NCI-H2029 (cell line): ENCODE measurements around the gene RASL12.

Source experiments
- DNase-seq: peaks from one replicate; lab custom pipeline; 2025; lab: John Stamatoyannopoulos, UW

RASL12 gene

DNA sequence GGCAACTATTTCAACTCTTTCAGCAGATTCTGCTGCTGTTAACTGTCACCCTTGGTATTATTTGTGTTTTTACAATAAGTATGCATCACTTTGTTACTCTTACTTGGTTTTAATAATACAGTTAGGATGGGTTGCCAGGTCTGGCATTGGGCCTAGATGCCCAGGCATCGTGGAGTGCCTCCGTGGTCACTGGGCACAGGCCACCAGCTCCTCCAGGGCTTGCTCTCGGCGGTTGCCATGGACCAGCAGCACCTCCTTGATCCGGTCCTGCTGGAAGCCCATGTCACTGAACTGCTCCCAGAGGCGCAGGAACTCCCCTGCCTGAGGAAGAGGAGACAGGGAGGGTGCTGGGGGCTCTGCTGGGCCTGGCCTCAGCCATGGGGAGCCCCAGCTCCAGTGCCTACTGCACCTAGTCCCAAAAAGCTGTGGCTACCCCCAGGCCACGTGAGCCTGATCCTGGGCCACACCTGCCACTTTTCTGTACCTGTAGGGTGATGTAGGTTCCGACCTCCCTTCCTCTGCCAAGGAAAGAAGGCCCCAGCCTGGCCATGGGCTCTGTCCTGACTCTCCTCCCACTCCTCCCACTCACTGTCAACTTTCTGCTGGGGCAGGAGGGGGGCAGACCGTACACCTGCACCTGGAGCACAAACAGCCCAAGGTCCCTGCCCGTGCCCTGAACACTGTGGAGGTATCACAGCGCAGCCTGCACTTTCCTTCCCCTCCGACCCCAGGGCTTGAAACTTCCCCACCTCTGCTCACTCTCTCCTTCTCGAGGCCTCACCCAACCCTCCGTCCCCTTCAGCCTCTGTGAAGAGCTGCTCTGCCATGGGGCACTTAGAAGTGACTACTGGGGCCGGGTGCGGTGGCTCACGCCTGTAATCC is 25.4 kb upstream of the RASL12 start:
- DNase-seq, result no peak

DNA sequence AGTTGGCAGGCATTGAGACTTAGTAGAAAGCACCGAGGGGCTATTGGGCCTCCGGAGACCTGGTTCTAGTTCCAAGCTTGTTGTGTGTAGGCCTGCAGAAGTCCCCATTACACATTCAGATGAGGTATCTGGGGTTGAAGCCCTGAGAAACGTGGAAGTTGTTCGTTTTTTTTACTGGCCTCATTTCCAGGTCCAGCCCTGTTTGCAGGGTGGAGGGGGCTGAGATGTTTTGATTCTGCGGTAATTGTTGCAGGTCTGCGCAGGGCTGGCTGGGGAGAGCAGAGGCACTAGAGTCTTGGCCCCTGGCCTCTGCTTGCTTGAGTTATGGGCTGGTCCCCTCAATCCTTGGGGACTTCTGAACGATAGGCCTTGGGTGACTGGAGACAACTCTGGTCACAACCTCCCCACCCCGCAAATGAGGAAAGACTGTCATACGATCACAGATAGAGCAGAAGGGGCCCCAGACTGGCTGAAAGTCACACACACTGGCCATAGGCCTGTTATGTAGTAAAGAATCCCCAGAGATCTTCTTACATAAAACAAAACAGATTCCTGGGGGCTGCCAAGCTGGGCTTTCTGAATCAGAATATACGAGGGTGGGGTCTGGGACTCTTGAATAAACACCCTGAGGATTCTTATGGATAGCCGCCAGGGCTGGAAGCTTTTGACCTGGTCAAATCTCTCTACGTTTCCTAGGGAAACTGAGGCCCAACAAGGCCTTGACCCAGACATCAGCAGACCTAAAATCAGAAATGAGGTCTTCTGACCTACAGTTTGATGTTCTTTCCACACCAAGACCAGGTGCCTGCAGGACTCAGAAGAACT is 24.4 kb upstream of the RASL12 start:
- no peak for DNase-seq

DNA sequence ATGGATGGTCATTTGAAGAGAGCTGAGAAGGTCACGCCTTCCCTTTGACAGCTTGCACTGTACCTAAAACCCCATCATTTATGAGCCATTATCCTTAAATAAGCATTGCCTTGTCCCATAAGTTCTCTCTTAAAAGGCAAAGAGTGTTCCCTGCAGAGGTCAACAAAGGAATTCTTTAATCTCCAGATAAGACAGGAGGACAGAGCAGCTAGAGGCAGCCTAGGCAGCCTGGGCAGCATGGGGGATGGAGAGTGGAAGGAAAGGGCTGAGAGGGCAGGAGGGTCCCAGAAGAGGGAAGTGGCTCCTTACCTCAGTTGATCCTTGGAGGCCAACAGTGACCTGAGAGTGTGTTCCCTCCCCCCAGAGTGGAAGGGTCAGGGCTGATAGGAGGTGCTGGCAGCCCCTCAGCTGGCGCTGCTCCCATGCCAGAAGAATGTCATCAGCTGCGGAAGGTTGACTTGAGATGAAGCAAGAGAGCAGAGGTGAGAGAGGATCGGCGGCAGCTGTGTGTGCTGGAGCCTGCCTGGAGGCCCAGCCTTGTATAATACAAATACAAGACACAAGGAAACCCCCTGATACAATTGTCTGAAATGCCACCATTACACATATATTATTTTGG is 21.5 kb upstream of the RASL12 start:
- no peak for DNase-seq

DNA sequence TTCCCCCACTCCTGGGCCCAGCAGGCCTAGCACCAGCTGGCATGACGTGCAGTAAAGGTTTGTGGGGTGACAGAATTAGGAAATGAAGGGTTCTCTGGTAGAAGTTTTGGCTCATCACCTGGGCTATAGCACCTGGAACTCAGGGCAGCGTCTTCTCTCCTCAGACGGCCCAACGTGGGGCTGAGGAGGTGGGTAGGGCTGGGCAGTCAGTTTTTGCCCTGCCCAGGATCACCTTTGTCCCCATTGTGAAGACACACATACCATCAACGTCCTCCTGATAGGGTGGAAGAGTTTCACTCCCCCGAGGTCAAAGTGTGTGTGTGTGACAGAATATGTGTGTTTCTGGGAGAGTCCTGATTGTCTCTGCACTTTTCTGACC is 20.8 kb upstream of the RASL12 start:
- DNase-seq, result no peak

DNA sequence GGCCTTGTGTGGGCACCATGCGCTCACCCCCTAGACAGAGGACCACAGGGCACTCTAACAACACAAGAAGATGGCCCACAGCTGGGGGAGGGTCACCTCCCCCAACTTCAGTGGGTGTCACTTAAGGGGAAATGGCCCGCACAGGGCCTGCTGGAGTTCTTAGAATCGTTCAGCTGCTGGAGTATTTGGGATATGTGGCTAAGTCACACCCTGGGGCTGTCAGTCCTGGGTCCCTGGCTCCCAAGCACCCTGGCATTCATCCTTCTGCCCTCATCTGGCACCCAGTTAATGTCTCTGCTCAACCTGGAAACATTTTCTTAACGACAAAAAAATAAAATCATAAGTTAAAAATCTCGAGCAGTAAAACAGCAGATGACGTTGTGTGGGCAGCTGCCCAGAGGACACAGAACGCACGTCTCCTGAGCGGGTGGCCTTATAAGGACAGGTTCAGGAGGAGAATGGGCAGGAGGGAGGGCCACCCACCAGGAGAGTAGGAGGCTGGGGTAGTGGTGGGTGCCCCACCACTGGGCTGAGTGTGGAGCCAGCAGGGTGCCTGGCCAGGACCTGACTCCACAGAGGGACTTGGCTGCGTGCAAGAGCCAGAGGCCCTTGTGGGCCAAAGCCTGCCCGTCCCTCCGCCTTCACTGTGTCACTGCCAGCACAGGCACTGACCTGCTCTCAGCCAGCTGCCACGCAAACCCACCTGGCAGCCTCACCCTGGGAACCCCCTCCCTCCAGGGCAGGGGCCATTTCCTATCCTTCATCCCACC is 20.3 kb upstream of the RASL12 start:
- DNase-seq, result no peak

DNA sequence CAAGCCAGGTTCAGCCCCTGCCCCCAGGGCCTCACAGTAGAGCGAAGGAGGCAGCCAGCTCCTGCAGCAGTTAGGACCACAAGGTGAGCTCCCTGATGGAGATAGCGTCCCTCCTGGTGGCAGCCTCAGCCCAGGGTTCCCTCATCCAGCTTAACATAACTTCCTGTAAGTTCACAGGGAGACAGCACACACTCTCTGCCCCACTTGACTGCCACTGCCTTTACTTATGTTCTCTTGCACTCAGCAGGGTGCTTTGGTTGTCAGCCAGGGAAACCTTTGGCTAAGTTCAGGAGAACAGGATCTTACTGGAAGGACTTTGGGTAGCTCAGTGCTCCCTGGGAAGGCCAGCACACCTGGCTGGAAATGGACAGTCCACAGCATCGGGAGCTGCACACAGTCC is 19.6 kb upstream of the RASL12 start:
- no peak for DNase-seq

DNA sequence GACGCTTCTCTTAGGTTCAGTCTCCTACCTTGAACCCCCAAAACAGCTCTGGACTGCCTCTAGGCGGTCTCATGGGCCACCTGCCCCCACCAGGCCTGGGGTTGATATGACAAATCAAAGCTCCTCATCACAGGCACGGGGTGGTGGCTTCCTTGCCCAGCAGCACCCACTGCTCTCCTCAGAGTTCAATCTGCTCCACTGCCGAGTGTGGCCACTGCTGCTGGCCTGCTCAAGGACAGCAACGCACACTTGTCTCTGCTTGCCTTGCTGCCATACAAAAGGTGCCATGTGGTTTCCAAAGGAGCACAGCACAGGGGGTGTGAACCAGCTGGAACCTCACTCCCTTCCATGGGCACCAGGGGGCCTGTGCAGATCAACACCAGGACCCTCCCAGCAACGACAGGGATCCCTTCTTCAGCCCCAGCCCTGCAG is 18.9 kb upstream of the RASL12 start:
- no peak for DNase-seq

DNA sequence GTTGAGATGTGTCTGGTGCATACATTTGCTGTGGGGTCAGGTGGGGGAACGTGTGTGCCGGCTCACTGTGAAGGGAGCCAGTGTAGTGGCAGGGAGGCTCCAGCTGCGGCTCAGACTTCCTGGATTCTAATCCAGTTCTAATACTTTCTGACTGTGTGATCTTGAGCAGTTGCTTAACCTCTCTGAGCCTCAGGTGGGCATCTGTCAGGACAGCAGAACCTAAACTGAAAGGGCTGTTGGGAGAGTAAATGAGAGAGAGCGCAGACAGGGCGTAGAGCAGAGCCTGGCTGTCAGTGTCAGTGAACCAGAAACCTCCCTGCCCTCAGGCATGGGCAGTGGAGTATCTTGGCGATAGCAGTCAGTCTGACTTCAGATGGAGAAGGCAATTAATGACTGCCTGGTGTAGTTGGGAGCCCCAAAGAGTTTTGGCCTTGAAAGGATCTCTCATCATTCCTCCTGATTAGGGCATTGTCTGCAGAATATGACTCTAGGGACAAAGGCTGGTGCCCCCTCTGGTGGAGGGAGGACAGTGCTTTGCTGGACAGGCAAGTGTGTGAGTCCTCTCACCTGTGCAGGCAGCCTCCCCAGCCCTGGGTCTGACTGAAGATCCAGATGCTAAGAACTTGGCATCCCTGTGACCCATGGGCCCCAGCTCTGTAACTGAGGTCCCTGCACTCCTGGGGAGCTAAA is 18.3 kb upstream of the RASL12 start:
- DNase-seq, result no peak

DNA sequence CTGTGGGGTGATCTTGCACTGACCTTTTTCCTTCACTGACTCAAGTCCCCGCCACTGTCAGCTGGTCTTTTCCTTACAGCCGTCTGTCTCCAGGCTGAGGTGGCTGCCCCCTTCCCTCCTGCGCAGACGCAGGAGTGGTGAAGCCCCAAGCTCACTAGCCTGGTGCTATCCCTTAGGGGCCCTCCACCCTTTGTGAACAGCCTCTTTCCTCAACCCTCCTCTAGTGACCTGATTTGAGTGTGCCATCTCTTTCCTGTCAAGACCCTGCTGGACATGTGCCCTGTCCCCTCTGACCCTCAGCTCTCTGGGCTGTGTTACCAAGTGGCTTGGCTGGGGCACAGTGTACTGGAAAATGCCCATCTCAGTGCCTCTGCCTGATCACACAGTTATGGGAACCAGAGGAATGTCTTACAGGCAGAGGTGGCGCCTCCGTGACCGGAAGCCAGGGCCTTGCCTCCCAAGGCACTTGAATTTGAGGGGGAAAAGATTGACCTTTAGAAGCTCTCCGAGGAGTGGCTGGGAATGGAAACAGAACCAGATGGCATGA is 17.5 kb upstream of the RASL12 start:
- DNase-seq, result no peak

DNA sequence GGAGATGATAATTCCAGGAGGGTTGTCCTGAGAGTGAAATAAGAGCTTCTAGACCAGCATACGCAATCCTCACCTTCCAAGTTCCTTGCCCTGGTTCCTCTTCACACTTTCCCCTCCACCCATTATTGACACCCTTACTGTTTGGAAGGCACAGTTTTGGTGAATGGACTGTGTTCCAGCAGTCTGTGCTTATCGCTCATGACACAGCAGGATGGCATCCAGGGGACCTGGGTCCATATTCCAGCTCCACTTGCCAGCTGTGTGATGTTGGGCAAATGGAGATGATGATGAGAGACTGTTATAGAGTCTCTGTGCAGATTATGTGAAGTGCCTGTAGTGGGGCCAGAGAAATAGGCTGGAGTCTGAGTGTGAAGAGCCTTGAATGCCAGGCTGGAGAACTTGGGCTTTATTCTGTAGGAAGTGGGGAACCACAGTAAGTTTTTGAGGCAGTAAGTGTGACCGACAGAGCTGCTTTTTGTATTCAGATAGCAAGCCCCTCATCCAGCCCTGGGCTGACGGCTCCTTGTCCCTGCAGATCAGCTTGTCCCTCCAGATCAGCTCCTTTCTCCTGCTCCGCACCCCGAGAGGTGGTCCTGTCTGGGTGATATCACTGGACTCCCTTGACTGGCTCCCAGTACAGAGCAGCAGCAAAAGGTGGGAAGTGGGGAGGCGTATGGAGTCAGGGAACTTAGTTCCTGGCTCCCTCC is 16.9 kb upstream of the RASL12 start:
- DNase-seq, result no peak

DNA sequence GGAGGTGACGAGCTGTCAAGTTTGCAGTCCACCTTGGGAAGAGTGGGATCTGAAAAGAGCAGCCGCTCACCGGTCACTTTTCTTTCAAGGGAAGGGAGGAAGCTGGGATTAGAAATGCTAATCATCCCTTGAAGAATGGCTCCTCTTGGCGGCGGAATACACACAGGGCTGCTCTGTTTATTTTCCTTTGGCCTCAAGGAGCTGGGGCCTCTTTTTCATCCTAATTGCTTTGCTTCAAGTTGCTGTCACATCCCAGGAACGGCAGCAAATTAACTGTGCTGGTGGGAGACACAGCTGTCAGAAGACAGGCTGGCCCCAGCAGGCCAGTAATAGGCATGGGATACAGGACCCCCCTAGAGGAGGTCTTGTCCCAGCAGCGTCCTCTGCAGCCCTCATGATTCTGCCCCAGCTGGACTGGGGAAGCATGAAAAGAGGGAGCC is 15.5 kb upstream of the RASL12 start:
- DNase-seq, result no peak

DNA sequence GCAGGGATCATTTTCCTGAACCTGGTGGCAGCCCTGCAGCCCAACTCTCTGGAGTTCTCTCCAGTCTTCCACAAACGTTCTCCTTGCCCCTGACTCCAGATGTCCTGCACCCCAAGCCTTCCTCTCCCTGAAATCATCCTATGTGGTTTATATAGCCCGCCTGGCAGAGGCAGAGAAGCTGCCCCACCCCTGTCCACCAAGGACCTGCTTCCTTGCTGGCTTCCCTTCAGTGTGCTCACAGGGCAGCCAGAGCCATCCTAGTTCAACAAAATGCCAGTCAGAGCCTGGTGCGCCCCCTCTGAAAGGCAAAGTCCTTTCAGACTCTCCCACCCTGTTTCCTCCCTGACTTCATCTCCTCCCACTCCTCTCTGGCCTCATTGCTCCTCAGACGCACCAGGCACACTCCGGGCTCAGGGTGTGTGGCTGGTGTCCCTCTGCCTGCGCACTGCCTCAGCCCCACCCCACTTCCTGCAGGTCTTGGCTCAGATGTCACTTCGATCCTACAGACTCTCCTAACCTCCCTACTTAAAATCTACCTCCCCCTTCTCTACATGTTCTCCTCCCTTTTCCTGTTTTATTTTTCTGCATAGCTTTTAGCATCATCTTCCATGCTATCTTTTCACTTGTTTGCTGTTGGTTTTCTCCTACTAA is 14.6 kb upstream of the RASL12 start:
- no peak for DNase-seq

DNA sequence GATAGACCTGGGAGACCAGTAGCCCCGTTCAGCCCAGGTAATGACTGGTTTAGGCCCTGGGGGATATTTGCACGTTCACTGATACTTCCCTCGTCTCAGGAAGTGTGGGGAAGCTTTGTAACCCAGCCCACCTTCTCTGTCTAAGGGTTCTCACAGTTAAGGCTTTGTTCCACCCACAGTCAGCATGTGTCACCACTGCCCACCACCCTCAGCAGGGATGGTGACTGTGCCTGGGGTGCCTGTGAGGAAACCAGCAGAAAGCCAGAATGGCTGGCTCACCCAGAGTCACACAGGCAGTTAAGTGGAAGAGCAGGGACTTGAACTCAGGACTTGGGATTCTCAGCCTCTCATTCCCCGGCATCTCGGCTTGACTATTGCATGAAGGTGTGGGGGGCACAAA is 14.0 kb upstream of the RASL12 start:
- DNase-seq, result no peak

DNA sequence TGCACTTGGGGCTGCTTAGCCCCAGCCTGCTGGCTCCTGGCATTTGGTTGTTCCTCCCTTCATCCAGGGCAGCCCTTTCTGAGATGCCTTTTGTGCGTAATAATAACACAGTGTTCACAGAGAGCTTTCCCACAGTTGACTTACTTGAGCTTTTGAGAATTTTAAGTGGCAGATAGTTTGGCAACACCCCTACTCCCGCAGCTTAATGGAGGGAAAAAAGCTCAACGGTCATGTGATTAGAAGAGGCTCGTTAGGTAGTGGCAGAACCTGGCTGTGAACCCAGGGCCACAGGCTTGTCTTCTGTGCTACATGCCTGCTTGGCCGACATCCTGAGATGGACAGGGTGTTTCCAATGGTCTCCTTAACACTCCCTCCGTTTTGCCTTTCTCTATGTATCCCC is 13.5 kb upstream of the RASL12 start:
- DNase-seq, result no peak

DNA sequence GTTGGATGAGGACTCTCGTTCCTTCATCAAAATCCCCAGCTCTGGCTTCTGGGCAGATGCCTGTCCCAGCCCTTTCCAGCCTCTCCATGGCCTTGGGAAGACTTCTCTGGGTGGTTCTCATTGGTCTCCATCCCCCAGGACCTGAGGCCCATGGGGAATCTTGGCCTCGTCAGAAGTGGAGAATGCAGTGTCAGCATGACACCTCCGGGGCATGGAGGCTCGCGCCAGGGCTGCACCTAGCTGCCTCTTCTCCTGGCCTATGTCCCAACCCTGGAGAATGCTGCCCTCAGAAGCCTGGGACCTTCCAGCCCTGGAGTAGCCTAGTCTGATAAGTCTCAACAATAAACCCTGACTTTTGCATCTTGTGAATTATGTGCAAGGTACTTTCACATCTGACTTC is 11.8 kb upstream of the RASL12 start:
- DNase-seq, result no peak

DNA sequence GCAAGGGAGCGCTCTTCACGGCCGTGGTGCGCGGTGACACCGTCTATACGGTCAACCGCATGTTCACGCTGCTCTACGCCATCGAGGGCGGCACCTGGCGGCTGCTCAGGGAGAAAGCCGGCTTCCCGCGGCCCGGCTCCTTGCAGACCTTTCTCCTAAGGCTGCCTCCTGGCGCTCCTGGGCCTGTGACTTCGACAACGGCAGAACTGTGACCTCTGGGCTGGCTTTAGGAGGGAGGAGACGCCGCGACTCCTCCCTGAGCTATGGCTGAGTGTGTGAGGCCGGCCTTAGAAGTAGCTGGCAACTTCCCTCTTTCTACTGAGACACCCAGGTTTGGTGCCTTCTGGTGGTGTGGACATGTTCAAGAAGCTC is 10.2 kb upstream of the RASL12 start:
- DNase-seq, result no peak

DNA sequence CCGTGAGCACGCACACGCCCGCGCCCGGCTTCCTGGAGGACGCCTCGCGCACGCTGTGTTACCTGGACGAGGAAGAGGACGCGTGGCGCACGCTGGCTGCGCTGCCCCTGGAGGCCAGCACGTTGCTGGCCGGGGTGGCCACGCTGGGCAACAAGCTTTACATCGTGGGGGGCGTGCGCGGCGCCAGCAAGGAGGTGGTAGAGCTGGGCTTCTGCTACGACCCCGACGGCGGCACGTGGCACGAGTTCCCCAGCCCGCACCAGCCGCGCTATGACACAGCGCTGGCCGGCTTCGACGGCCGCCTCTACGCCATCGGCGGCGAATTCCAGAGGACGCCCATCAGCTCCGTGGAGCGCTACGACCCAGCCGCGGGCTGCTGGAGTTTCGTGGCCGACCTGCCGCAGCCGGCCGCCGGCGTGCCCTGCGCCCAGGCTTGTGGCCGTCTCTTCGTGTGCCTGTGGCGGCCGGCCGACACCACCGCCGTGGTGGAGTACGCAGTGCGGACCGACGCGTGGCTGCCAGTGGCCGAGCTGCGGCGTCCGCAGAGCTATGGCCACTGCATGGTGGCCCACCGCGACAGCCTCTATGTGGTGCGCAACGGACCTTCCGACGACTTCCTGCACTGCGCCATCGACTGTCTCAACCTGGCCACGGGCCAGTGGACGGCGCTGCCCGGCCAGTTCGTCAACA is 9.6 kb upstream of the RASL12 start:
- no peak for DNase-seq

DNA sequence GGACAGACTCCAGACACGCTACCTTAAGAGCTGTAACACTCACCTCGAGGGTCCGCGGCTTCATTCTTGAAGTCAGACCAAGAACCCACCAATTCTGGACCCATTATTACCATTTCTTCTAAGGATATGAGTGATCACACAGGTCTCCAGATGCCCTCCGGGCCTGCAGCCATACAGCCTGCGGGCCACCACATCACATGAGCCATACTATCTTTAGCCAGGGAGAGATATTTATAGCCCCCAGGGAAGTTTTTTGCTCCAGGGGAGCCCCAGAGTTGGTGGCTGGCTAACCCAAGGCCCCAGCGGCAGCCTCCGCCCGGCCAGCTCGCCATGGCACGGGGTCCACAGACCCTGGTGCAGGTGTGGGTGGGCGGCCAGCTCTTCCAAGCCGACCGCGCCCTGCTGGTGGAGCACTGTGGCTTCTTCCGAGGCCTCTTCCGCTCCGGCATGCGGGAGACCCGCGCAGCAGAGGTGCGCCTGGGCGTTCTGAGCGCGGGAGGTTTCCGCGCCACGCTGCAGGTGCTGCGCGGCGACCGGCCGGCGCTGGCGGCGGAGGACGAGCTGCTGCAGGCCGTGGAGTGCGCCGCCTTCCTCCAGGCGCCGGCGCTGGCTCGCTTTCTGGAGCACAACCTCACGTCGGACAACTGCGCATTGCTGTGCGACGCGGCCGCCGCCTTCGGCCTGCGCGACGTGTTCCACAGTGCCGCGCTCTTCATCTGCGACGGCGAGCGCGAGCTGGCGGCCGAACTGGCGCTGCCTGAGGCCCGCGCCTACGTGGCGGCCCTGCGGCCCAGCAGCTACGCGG is 8.9 kb upstream of the RASL12 start, which contains the start of gene KBTBD13:
Gene KBTBD13 (plus strand): TSS at position 261 of the 805 bp plus-strand sequence. CDS start 70 bp downstream, at position 331.
- no peak for DNase-seq
